Right hindlimb (tissue), 1 donor: ENCODE data around the gene IPO11.
"Not testable (repeated sequence)": the region's sequence is repeated elsewhere in the genome, so short reads cannot be mapped to it uniquely, and the experiment has no call there.

ENCODE experiments used
- DNase-seq: peaks from one replicate; pipeline ENCODE4 v3.0.0-alpha.2; 2018

The IPO11 gene

GRCh38 chr5:62607615-62608014 lies 195.1 kb downstream of the IPO11 start:
- no peak for DNase-seq

DNA sequence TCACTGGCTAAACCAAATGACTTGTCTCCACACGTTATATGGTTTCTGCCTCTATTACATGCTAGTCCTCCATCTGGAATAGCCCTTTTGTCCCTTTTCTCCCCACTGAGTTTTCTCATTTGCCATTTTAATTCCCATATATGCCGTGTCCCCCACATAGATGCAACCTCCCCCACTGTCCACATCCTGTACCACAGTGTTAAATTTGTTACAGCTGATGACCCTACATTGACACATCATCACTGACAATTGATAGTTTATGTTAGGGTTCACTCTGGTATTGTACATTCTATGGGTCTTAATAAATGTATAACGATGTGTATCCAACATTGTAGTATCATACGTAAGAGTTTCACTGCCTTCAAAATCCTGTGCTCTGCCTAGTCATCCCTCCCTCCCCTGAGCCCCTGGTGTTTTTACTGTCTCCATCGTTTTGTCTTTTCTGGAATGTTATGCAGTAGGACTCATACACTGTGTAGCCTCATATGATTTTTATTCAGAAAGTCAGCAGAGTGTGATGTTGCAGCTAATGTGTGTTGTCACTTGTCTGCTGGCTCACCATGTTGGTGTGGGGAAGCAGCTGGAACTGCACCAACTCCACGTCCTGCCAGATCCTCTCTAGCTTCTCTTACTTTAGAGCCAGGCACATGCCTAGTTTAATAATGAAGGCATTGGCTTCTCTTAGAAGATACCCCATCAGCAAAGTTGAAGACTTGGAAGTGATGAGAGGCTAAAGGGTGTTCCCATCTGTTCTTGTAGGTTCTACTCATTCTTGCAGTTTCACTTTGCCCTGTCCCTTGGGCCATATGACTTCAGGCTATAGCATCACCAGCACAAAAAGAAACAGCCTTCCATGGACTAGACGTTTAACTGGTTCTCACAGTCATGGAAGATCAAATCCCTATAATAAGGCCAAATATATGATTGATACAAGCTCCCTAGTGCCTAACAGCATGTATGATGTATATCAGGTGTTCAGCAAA lies 196.3 kb downstream of the IPO11 start:
- DNase-seq = no peak

DNA sequence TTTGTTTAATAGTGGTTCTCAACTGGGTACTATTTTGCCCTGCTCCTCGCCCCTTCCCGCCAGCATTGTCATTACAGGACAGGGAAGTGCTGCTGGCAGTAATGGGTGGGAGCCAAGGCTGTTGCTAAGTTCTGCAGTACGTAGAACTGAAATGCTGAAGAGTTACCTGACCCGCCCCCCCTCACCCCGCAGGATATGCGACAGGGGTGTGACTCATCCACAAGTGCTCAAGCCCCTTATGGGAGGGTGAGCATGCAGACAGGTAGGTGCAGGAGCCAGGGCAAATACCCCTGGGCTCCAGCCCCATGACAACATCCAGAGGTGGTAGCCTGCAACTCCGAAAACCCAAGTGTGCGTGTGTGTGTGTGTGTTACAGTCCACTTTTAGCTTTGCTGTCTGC lies 201.8 kb downstream of the IPO11 start:
- DNase-seq = no peak

GRCh38 chr5:62616615-62617277 lies 204.2 kb downstream of the IPO11 start:
- no peak for DNase-seq

DNA sequence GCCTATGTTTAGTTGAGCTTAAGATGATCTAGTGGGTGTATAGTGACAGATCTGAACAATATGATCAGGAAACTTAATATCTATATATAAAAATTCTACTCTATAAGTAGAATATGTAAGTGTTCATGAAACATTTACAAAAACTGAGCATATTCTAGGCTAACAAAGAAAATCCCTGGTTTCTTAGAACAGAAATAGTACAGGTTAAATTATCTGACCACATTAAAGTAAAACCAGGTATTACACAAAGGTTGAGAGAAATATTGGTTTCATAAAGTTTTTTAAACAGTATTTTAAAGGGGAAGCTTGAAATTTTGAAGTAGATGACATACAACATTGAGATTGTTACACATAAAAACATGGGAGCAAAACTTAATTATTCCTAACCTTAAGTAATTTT lies 205.4 kb downstream of the IPO11 start:
- no peak for DNase-seq

- DNase-seq = no peak
These were observed 208.2 kb downstream of the IPO11 start for GRCh38 chr5:62620761-62621160.

- no peak for DNase-seq
These were observed 208.7 kb downstream of the IPO11 start for GRCh38 chr5:62621280-62621679.

- no peak for DNase-seq
These were observed 210.7 kb downstream of the IPO11 start for GRCh38 chr5:62623271-62623670.

- DNase-seq = not testable (repeated sequence)
These were observed 211.9 kb downstream of the IPO11 start for GRCh38 chr5:62624436-62624835.

- DNase-seq = no peak
These were observed 214.0 kb downstream of the IPO11 start for GRCh38 chr5:62626534-62626933.

DNA sequence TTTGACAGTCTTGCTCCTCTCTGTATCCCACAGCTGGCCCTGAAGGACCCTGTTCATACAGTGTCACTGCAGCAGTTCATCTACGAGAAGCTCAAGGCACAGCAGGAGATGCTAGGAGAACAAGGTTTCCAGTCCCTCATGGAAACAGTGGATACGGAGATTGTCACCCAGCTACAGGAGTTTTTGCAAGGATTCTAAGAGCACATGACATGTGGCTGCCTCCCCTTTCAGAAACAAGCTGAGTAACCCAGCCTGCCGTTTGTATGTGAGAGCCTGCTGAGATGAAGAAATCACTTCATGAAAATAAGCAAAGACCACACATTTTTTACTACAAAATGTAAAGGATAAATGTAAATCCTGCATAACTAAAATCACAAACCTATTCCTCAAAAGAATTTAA lies 214.6 kb downstream of the IPO11 start:
- no peak for DNase-seq

DNA sequence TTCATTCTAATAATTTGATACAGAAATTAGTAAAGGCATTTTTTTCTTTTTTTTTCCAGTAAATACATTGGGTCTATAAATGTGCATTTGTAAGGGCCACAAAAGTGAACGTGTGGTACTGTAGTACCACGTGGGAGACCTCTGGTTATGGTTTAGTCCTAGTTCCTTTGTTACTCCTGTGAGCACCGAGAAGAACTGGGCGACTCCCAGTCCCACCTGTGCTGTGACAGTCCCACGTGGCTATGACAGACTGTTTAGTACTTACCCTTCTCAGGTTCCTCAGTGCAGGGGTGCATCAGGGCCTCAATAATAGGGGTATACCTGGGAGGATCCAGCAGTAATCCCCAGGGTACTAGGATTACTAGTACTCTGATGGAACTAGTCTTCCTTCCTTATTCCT lies 215.3 kb downstream of the IPO11 start:
- no peak for DNase-seq

GRCh38 chr5:62631909-62632580 lies 219.5 kb downstream of the IPO11 start:
- DNase-seq = no peak

- DNase-seq = no peak
These were observed 220.7 kb downstream of the IPO11 start for GRCh38 chr5:62633243-62633642.

- DNase-seq = no peak
These were observed 227.9 kb downstream of the IPO11 start for GRCh38 chr5:62640446-62640845.

DNA sequence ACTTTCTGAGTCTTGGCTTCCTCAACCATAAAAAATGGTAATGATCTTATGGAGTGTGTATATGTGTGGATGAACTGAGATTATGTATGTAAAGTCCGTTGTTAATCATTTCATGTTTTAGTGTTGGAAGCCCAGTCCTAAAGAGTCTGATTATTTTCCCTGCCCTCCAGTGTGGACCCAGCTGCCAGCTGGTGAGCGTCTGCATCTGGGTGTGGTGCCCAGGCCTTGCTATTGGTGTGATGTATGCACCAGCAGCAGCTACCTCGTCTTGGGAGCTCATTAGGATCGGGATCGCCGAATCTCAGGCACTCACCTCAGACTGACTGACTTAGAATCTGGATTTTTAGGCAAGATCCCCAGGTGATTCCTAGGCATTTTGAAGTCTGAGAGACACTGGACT lies 229.9 kb downstream of the IPO11 start:
- no peak for DNase-seq

GRCh38 chr5:62643556-62644451 lies 231.2 kb downstream of the IPO11 start:
- DNase-seq = no peak

DNA sequence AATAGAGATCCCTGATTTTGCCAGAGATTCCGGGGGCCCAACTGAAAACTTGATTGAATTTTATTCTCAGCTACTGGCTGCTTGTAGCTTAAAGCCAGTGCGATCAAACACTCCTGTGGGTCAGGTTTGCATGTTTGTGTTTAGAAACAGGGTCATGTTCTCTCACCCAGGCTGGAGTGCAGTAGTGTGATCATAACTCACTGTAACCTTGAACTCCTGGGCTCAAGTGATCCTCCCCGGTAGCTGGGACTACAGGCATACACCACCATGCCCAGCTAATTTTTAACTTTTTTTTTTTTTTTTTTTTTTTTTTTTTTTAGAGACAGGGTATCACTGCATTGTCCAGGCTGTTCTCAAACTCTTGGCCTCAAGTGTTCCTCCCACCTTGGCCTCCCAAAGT lies 232.7 kb downstream of the IPO11 start:
- no peak for DNase-seq

DNA sequence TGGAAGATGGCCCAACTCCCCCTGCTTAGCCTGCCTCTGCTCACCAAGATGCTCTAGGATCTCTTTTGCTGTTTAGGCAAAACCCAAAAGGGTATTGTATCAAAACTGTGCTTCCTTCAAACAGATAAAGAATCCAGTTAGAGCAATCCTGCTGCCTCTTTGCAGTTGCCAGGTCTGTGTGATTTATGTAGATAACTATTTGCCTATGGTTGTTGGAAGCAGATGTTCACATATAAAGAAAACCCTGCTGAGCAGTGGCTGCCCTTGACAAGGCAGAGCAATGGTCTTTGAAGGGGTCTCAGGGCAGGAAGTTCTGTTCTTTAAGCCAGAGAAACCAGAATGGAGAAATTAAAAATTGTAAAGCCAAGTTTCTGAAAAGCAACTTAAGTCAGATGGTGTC lies 234.7 kb downstream of the IPO11 start:
- DNase-seq = no peak

- no peak for DNase-seq
These were observed 236.5 kb downstream of the IPO11 start for GRCh38 chr5:62649025-62649424.

GRCh38 chr5:62649476-62650113 lies 237.0 kb downstream of the IPO11 start:
- no peak for DNase-seq

GRCh38 chr5:62650197-62650596 lies 237.6 kb downstream of the IPO11 start:
- no peak for DNase-seq
